ENCODE measurements around the gene ZNF184. TPM values are rescaled to one million over a fixed set of nuclear protein-coding genes. Genes with fewer than 3 reads are reported as not detected.

Gene ZNF184
- total and polyA plus RNA-seq, 9 of the 15 experiments (the other 6 are each of a cell fraction or from before 2014, with no cell fraction given) = 7.6 to 22.2 (median 12.8) TPM

GRCh38 chr6:27505209-27506027 is 32.5 kb upstream of the ZNF184 start (continued):
- TF ChIP-seq U2AF2 (optimal IDR thresholded peaks at IDR 0.05; ENCODE audit: low read depth, low read length) = no peak
- no peak for TF ChIP-seq ZNF311 (CRISPR knock-in tag; IDR thresholded peaks at IDR 0.05)
- TF ChIP-seq ZBTB9 (CRISPR knock-in tag; IDR thresholded peaks at IDR 0.05) = no peak
- TF ChIP-seq ZNF174 (CRISPR knock-in tag; IDR thresholded peaks at IDR 0.05) = no peak
- no peak for TF ChIP-seq CLOCK (CRISPR knock-in tag; IDR thresholded peaks at IDR 0.05; ENCODE audit: borderline replicate concordance)
- TF ChIP-seq DDX20 (tag; IDR thresholded peaks at IDR 0.05; ENCODE audit: low read depth) = no peak
- peak; percentile 57; the same call in 1 of the 2 replicates for TF ChIP-seq FOXJ2 (tag; IDR thresholded peaks at IDR 0.05)
- TF ChIP-seq SIX5 (IDR thresholded peaks at IDR 0.05; ENCODE audit: borderline replicate concordance in 1 of 2, insufficient read depth in 1 of 2, low read depth in 1 of 2, low read length in 2 of 2) = no peak
- TF ChIP-seq VEZF1 (CRISPR knock-in tag; IDR thresholded peaks at IDR 0.05) = peak; percentile 34; the same call in 1 of the 2 replicates
- no peak for TF ChIP-seq ZZZ3 (IDR thresholded peaks at IDR 0.05)
- TF ChIP-seq TEAD1 (CRISPR knock-in tag; IDR thresholded peaks at IDR 0.05) = peak; percentile 71 to 76; a peak in 2 of 4 replicates
- TF ChIP-seq RBBP5 (IDR thresholded peaks at IDR 0.05; ENCODE audit: borderline replicate concordance, insufficient read depth, low read length, poor library complexity, severe bottlenecking) = peak; percentile 46
- TF ChIP-seq HDGF (IDR thresholded peaks at IDR 0.05) = no peak
- TF ChIP-seq ZBTB2 (IDR thresholded peaks at IDR 0.05) = peak; percentile 86; the same call in 1 of the 2 replicates
- TF ChIP-seq PHF8 (IDR thresholded peaks at IDR 0.05; ENCODE audit: borderline replicate concordance, low read length) = no peak
- no peak for TF ChIP-seq THRA (IDR thresholded peaks at IDR 0.05)
- no peak for TF ChIP-seq MYNN (IDR thresholded peaks at IDR 0.05)
- TF ChIP-seq MYNN (CRISPR knock-in tag; IDR thresholded peaks at IDR 0.05) = no peak

Measured in K562 (cell line).